CD4-positive, alpha-beta T cell (primary cell): ENCODE measurements around the gene CLDN22. TPM values are rescaled to one million over a fixed set of nuclear protein-coding genes. Genes with fewer than 3 reads are reported as not detected.

Experiments used
- ATAC-seq: fragments of 200-7000 bp; cut with Tn5 transposase; one replicate; pipeline ENCODE4 v1.10.0; 2022; ENCODE audit warnings: mild to moderate bottlenecking; ENCODE audit not compliant: poor library complexity
- CTCF ChIA-PET: fragments of 350-600 bp; sonication (Branson Sonifier 250); formaldehyde crosslinking; loops from one replicate; lab custom pipeline; 2021; ENCODE audit warnings: antibody characterized with exemption, inconsistent platforms; lab: Charles Lee
- POLR2A ChIA-PET: fragments of 350-600 bp; sonication (Branson Sonifier 250); formaldehyde crosslinking; loops from one replicate; lab custom pipeline; 2021; ENCODE audit warnings: antibody characterized with exemption, inconsistent platforms; lab: Charles Lee
- DNase-seq, 14 experiments: peaks; one replicate each; pipeline ENCODE4 v3.0.0-alpha.2; 2013 to 2020; ENCODE audit warnings: mixed read lengths in 2 of 14
- H3K27ac ChIP-seq, 2 donors: one replicate each; pipeline versions ENCODE4 v1.5.1 to v1.7.0; 2013; ENCODE audit warnings: low read length in 2 of 2, low read depth in 1 of 2, mild to moderate bottlenecking in 1 of 2
- H3K27me3 ChIP-seq, 2 experiments: 1 replicate in 1 of 2; 2 replicates in 1 of 2; pipeline versions ENCODE4 v1.6.1 to v1.7.0; 2013; ENCODE audit warnings: low read length in 2 of 2, control low read depth in 1 of 2, mild to moderate bottlenecking in 1 of 2, moderate library complexity in 1 of 2; ENCODE audit not compliant: insufficient read depth in 2 of 2, control insufficient read depth in 1 of 2
- H3K36me3 ChIP-seq: one replicate; pipeline ENCODE4 v1.6.1; 2013; ENCODE audit warnings: low read length, control low read depth; ENCODE audit not compliant: insufficient read depth
- H3K4me1 ChIP-seq: one replicate; pipeline ENCODE4 v1.6.1; 2013; ENCODE audit warnings: low read length, control low read depth; ENCODE audit not compliant: insufficient read depth
- H3K4me3 ChIP-seq: one replicate; pipeline ENCODE4 v1.5.1; 2013; ENCODE audit warnings: mild to moderate bottlenecking, low read length, moderate library complexity
- H3K9me3 ChIP-seq, 2 experiments: 1 replicate in 1 of 2; 2 replicates in 1 of 2; pipeline versions ENCODE4 v1.6.1 to v1.7.0; 2013; ENCODE audit warnings: low read length in 2 of 2, mild to moderate bottlenecking in 2 of 2, control low read depth in 1 of 2, moderate library complexity in 1 of 2; ENCODE audit not compliant: control insufficient read depth in 1 of 2, insufficient read depth in 1 of 2
- H3K27ac Mint-ChIP-seq: one replicate; pipeline ENCODE4 v1.8.0; 2020; ENCODE audit warnings: mixed read lengths
- H3K27me3 Mint-ChIP-seq: one replicate; pipeline ENCODE4 v1.8.0; 2021; ENCODE audit warnings: mixed read lengths
- H3K36me3 Mint-ChIP-seq: one replicate; pipeline ENCODE4 v1.8.0; 2021; ENCODE audit warnings: low read depth, mixed read lengths
- H3K4me1 Mint-ChIP-seq: one replicate; pipeline ENCODE4 v1.8.0; 2021; ENCODE audit warnings: low read depth, mixed read lengths
- H3K4me3 Mint-ChIP-seq: one replicate; pipeline ENCODE4 v1.8.0; 2020; ENCODE audit warnings: mild to moderate bottlenecking, mixed read lengths
- H3K9me3 Mint-ChIP-seq: one replicate; pipeline ENCODE4 v1.8.0; 2020; ENCODE audit warnings: mixed read lengths
- CTCF ChIP-seq: fragments of 200-600 bp; IDR thresholded peaks from one replicate; pipeline ENCODE4 v1.8.0; 2022; ENCODE audit warnings: antibody characterized with exemption, mild to moderate bottlenecking
- intact Hi-C, 2 experiments: fragments of 100-400 bp; cut with DNase I in 1 of 2; cut with micrococcal nuclease in 1 of 2; formaldehyde crosslinking; loops; one replicate each; pipeline versions ENCODE4 v1.15.1 to v1.9.0; 2023 to 2025; cut with DNase I, micrococcal nuclease
- total RNA-seq, 174 experiments: library from RNA in 2 of 174; stranded (reverse) in 2 of 174; gene quantifications; one replicate each; pipeline ENCODE4 v1.2.3 and lab custom pipeline; 2021 to 2026

CLDN22 gene
- total RNA-seq, 2 experiments from 2014 or later = not detected

- H3K4me1 Mint-ChIP-seq = no peaks in the 10 kb centered on the region
- no peaks in the 10 kb centered on the region for H3K9me3 Mint-ChIP-seq
- Histone ChIP-seq H3K4me1 (no peaks in the 10 kb centered on the region), H3K27ac (no peak overlapping the region), H3K36me3 (no peaks in the 10 kb centered on the region), H3K4me3 (no peak overlapping the region), H3K9me3 (no peaks in the 10 kb centered on the region), H3K27me3 (no peaks in the 10 kb centered on the region)
- intact Hi-C loops = loop anchor here in 1 of 2 experiments (10.0 kb wide), 1 partner anchor 107 kb away; no protein-coding TSS in a partner anchor
- H3K27me3 Mint-ChIP-seq = peaks cover 6% of the 10 kb centered on the region
- ATAC-seq = no peak
- H3K27ac Mint-ChIP-seq = no peak overlapping the region
- H3K4me3 Mint-ChIP-seq = no peak overlapping the region
- DNase-seq = no peak
- H3K36me3 Mint-ChIP-seq = peaks cover 28% of the 10 kb centered on the region
- POLR2A ChIA-PET = no interaction called here
- CTCF ChIA-PET = no interaction called here
- TF ChIP-seq CTCF = no peak
Observed at GRCh38 chr4:183287677-183288076, 32.4 kb downstream of the CLDN22 start.

DNA sequence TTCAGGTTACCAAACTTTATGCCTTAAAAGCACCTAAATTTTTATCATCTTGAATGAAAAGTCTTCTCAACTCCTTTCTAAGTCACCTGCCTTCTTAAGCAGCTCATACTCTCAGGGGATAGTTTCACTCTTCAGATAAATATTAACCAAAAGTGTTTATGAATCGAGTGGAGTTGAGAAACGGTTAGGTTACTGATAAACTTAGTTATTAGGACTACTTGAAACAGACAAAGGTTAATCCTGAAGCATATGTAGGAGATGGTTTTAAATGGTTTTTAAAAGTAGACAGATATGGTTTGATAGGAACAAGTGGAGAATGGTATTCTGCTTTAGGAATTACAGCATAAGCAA, 32.8 kb downstream of the CLDN22 start:
- no peak for DNase-seq
- Histone ChIP-seq H3K27ac (no peak overlapping the region), H3K27me3 (no peaks in the 10 kb centered on the region), H3K4me3 (no peak overlapping the region), H3K4me1 (no peaks in the 10 kb centered on the region), H3K9me3 (no peaks in the 10 kb centered on the region), H3K36me3 (no peaks in the 10 kb centered on the region)
- peaks cover 32% of the 10 kb centered on the region for H3K36me3 Mint-ChIP-seq
- H3K4me3 Mint-ChIP-seq = no peak overlapping the region
- peaks cover 8% of the 10 kb centered on the region for H3K27me3 Mint-ChIP-seq
- ChIA-PET CTCF (no interaction called here), POLR2A (no interaction called here)
- no peaks in the 10 kb centered on the region for H3K4me1 Mint-ChIP-seq
- no peaks in the 10 kb centered on the region for H3K9me3 Mint-ChIP-seq
- intact Hi-C loops = loop anchor here in 1 of 2 experiments (10.0 kb wide), 1 partner anchor 108 kb away; no protein-coding TSS in a partner anchor
- ATAC-seq = no peak
- TF ChIP-seq CTCF = no peak
- H3K27ac Mint-ChIP-seq = no peak overlapping the region

DNA sequence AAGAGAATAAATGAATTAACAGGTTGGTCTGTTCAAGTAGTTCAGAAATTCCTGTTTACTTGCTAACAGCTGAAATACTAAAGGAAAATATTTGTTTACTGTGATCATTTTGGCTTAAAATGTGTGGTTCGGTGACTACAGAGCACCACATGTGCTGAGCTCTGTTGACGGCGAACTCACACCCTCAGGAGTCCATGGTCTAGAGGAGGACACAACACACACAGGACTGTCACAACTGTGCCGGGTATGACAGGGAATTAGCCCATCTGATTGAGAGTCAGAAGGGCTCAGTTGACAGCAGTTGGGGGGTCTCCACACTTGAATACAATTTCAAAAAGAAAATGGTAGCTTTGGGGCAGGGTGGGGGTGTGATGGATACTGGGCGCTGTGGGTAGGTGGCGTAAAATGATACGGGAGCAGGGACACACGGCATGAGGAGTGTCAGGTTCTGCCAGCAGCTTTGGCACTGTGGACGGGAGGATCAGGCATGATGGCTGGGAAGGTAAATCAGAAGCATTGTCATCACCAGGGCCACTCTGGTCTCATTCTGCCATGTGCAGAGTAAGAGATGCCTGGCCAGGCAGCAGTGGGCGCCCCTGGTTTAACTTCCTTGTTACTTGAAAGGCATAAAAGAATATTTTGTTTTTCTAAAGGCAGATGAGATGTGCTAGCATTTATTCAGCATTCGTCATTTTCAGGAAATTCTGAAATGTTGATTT, 33.3 kb downstream of the CLDN22 start:
- H3K27ac Mint-ChIP-seq = no peak overlapping the region
- Histone ChIP-seq H3K27ac (no peak overlapping the region), H3K4me3 (no peak overlapping the region), H3K4me1 (no peaks in the 10 kb centered on the region), H3K27me3 (no peaks in the 10 kb centered on the region), H3K9me3 (no peaks in the 10 kb centered on the region), H3K36me3 (no peaks in the 10 kb centered on the region)
- intact Hi-C loops = loop anchor here in 1 of 2 experiments (10.0 kb wide), 1 partner anchor 108 kb away; no protein-coding TSS in a partner anchor
- no peak for TF ChIP-seq CTCF
- no peak for ATAC-seq
- H3K4me3 Mint-ChIP-seq = no peak overlapping the region
- peaks cover 37% of the 10 kb centered on the region for H3K36me3 Mint-ChIP-seq
- no peaks in the 10 kb centered on the region for H3K9me3 Mint-ChIP-seq
- ChIA-PET POLR2A (no interaction called here), CTCF (no interaction called here)
- peaks cover 12% of the 10 kb centered on the region for H3K27me3 Mint-ChIP-seq
- no peaks in the 10 kb centered on the region for H3K4me1 Mint-ChIP-seq
- no peak for DNase-seq
